Measurements from ENCODE around the gene IGFBP4. TPM values are rescaled to one million over a fixed set of nuclear protein-coding genes. Genes with fewer than 3 reads are reported as not detected.

Gene IGFBP4
- total and polyA plus RNA-seq, 10 donors: 49.3 to 537 (median 307) TPM

GRCh38 chr17:40481106-40481505, 37.9 kb downstream of the IGFBP4 start:
- Histone ChIP-seq H3K27me3 (replicated peaks in 1 of 7) (no peaks in the 10 kb centered on the region), H3K9me3 (no peaks in the 10 kb centered on the region), H3K4me3 (no peak overlapping the region), H3K4me1 (peaks cover 18 to 58% (median 27%) of the 10 kb centered on the region in 6 donors), H3K27ac (peak overlapping the region in 6 of 8 donors; percentile 40 to 82 (median 67)), H3K36me3 (no peaks in the 10 kb centered on the region)
- 68 to 82% (median 78%) methylated on average over 7 of the region's 7 CpGs for WGBS, 5 donors
- DNase-seq: no peak
- intact Hi-C loops (cut with DNase I; ENCODE audit: low total_unique reads): no loop called here
- TF ChIP-seq POLR2A (IDR thresholded peaks at IDR 0.05) (no peak), CTCF (IDR thresholded peaks at IDR 0.05 in 8 of 11, conservative IDR thresholded peaks at IDR 0.05 in 3 of 11) (no peak), POLR2AphosphoS5 (IDR thresholded peaks at IDR 0.05) (no peak)

GRCh38 chr17:40482722-40483121, 39.5 kb downstream of the IGFBP4 start:
- TF ChIP-seq POLR2A (IDR thresholded peaks at IDR 0.05) (no peak), POLR2AphosphoS5 (IDR thresholded peaks at IDR 0.05) (no peak), CTCF (IDR thresholded peaks at IDR 0.05 in 8 of 11, conservative IDR thresholded peaks at IDR 0.05 in 3 of 11) (no peak)
- Histone ChIP-seq H3K27me3 (replicated peaks in 1 of 7) (no peaks in the 10 kb centered on the region), H3K4me1 (peaks cover 14 to 53% (median 26%) of the 10 kb centered on the region in 6 donors), H3K27ac (no peak overlapping the region), H3K36me3 (no peaks in the 10 kb centered on the region), H3K4me3 (no peak overlapping the region), H3K9me3 (no peaks in the 10 kb centered on the region)
- 85 to 93% (median 90%) methylated on average over 5 to 6 of the region's 6 CpGs for WGBS, 5 donors
- intact Hi-C loops (cut with DNase I; ENCODE audit: low total_unique reads): no loop called here
- no peak for DNase-seq

GRCh38 chr17:40483679-40484078, 40.4 kb downstream of the IGFBP4 start:
- 90 to 98% (median 91%) methylated on average over 4 of the region's 4 CpGs for WGBS, 5 donors
- no peak overlapping the region for H3K27ac ChIP-seq

More at GRCh38 chr17:40483679-40484078, 40.4 kb downstream of the IGFBP4 start:
- Histone ChIP-seq H3K27me3 (replicated peaks in 1 of 7) (no peaks in the 10 kb centered on the region), H3K4me1 (peaks cover 14 to 48% (median 26%) of the 10 kb centered on the region in 6 donors), H3K9me3 (no peaks in the 10 kb centered on the region), H3K4me3 (no peak overlapping the region), H3K36me3 (no peaks in the 10 kb centered on the region)
- TF ChIP-seq POLR2A (IDR thresholded peaks at IDR 0.05) (no peak), POLR2AphosphoS5 (IDR thresholded peaks at IDR 0.05) (no peak), CTCF (IDR thresholded peaks at IDR 0.05 in 8 of 11, conservative IDR thresholded peaks at IDR 0.05 in 3 of 11) (no peak)
- no peak for DNase-seq
- intact Hi-C loops (cut with DNase I; ENCODE audit: low total_unique reads): no loop called here

All from spleen (tissue), 11 donors.